Measurements from ENCODE around the gene GBF1.

- TF ChIP-seq, protein P1, sequence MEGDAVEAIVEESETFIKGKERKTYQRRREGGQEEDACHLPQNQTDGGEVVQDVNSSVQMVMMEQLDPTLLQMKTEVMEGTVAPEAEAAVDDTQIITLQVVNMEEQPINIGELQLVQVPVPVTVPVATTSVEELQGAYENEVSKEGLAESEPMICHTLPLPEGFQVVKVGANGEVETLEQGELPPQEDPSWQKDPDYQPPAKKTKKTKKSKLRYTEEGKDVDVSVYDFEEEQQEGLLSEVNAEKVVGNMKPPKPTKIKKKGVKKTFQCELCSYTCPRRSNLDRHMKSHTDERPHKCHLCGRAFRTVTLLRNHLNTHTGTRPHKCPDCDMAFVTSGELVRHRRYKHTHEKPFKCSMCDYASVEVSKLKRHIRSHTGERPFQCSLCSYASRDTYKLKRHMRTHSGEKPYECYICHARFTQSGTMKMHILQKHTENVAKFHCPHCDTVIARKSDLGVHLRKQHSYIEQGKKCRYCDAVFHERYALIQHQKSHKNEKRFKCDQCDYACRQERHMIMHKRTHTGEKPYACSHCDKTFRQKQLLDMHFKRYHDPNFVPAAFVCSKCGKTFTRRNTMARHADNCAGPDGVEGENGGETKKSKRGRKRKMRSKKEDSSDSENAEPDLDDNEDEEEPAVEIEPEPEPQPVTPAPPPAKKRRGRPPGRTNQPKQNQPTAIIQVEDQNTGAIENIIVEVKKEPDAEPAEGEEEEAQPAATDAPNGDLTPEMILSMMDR (IDR thresholded peaks at IDR 0.05), result no peak
- TF ChIP-seq POLR2A (IDR thresholded peaks at IDR 0.05), result no peak
These were observed 2.0 kb upstream of the GBF1 start for GRCh38 chr10:102243309-102243708.

All from uterus (tissue), 2 donors.